Neural cell (in vitro differentiated cells): ENCODE data around the gene MTCL1. TPM values are rescaled to one million over a fixed set of nuclear protein-coding genes. Genes with fewer than 3 reads are reported as not detected.

Source experiments
- H2AFZ ChIP-seq: fragments of 200-600, 300-800 bp; sonication (generic), shearing (Covaris generic); 2 replicates; pipeline ENCODE4 v1.6.0; 2014; ENCODE audit warnings: low read depth, mild to moderate bottlenecking, antibody characterized with exemption, low read length, moderate library complexity
- H3F3A ChIP-seq: fragments of 200-600 bp; shearing (Covaris generic); 2 replicates; pipeline ENCODE4 v1.6.1; 2016; ENCODE audit warnings: mild to moderate bottlenecking, moderate library complexity, mixed read lengths, antibody characterized with exemption, low read length; ENCODE audit not compliant: insufficient read depth, poor library complexity, severe bottlenecking
- H3K27ac ChIP-seq: fragments of 200-600, 300-800 bp; sonication (generic), shearing (Covaris generic); 2 replicates; pipeline ENCODE4 v1.5.1; 2014; ENCODE audit warnings: mild to moderate bottlenecking, low read length, moderate library complexity
- H3K27me3 ChIP-seq: fragments of 300-800, 200-600 bp; sonication (generic), shearing (Covaris generic); 2 replicates; pipeline ENCODE4 v1.6.0; 2014; ENCODE audit warnings: mild to moderate bottlenecking, low read depth, low read length, moderate library complexity; ENCODE audit not compliant: insufficient read depth
- H3K36me3 ChIP-seq: fragments of 300-800, 200-600 bp; sonication (generic), shearing (Covaris generic); 2 replicates; pipeline ENCODE4 v1.5.1; 2014; ENCODE audit warnings: mild to moderate bottlenecking, antibody characterized with exemption, low read length, moderate library complexity; ENCODE audit not compliant: insufficient read depth
- H3K4me2 ChIP-seq: fragments of 300-800, 200-600 bp; sonication (generic), shearing (Covaris generic); 2 replicates; pipeline ENCODE4 v1.6.0; 2014; ENCODE audit warnings: mild to moderate bottlenecking, low read length
- H3K4me3 ChIP-seq: fragments of 300-800, 200-600 bp; sonication (generic), shearing (Covaris generic); 2 replicates; pipeline ENCODE4 v1.5.1; 2014; ENCODE audit warnings: mild to moderate bottlenecking, low read length, moderate library complexity
- H3K79me2 ChIP-seq: fragments of 200-600 bp; shearing (Covaris generic); replicated peaks from 2 replicates; pipeline ENCODE4 v1.6.0; 2014; ENCODE audit warnings: mild to moderate bottlenecking, low read length, moderate library complexity; ENCODE audit not compliant: insufficient read depth
- H3K9ac ChIP-seq: fragments of 300-800, 200-600 bp; sonication (generic), shearing (Covaris generic); 2 replicates; pipeline ENCODE4 v1.6.1; 2016; ENCODE audit warnings: mild to moderate bottlenecking, low read length, mixed read lengths
- H3K9me2 ChIP-seq: fragments of 200-600 bp; shearing (Covaris generic); 2 replicates; pipeline ENCODE4 v1.6.1; 2016; ENCODE audit warnings: mild to moderate bottlenecking, low read length, mixed read lengths; ENCODE audit not compliant: insufficient read depth
- H3K9me3 ChIP-seq: fragments of 200-600, 300-800 bp; sonication (generic), shearing (Covaris generic); 2 replicates; pipeline ENCODE4 v1.6.1; 2016; ENCODE audit warnings: mild to moderate bottlenecking, mixed run types, low read length, moderate library complexity, mixed read lengths
- H4K20me1 ChIP-seq: fragments of 200-600 bp; shearing (Covaris generic); 2 replicates; pipeline ENCODE4 v1.6.1; 2016; ENCODE audit warnings: mild to moderate bottlenecking, mixed run types; ENCODE audit not compliant: insufficient read depth
- EP300 ChIP-seq: fragments of 450-650 bp; conservative IDR thresholded peaks from 2 replicates; pipeline ENCODE4 v1.6.1; 2014; ENCODE audit warnings: antibody characterized with exemption, mild to moderate bottlenecking, moderate library complexity; ENCODE audit not compliant: poor library complexity, severe bottlenecking
- EZH2 ChIP-seq: fragments of 200-600, 300-800 bp; shearing (Covaris generic), sonication (generic); IDR thresholded peaks from 2 replicates; pipeline ENCODE4 v1.6.1; 2014; ENCODE audit warnings: antibody characterized with exemption, low read length, borderline replicate concordance, mild to moderate bottlenecking; ENCODE audit not compliant: insufficient read depth, poor library complexity, severe bottlenecking
- MXI1 ChIP-seq: fragments of 450-650 bp; conservative IDR thresholded peaks from 2 replicates; pipeline ENCODE4 v1.6.1; 2014; ENCODE audit warnings: antibody characterized with exemption, mild to moderate bottlenecking; ENCODE audit not compliant: poor library complexity, severe bottlenecking
- POLR2AphosphoS5 ChIP-seq: IDR thresholded peaks from 2 replicates; pipeline ENCODE4 v1.6.1; 2012
- RAD21 ChIP-seq: fragments of 450-650 bp; conservative IDR thresholded peaks from 2 replicates; pipeline ENCODE4 v1.6.1; 2014; ENCODE audit warnings: antibody characterized with exemption, mild to moderate bottlenecking, moderate library complexity
- SMC3 ChIP-seq: fragments of 450-650 bp; conservative IDR thresholded peaks from 2 replicates; pipeline ENCODE4 v1.6.1; 2014; ENCODE audit warnings: antibody characterized with exemption, mild to moderate bottlenecking, moderate library complexity; ENCODE audit not compliant: poor library complexity
- TAF1 ChIP-seq: IDR thresholded peaks from 2 replicates; pipeline ENCODE4 v1.6.1; 2012; ENCODE audit warnings: low read depth
- polyA plus RNA-seq: library from polyadenylated mRNA; depleted of rRNA; stranded (reverse); fragments of >200 nt; gene quantifications from 2 replicates; pipeline ENCODE4 v1.2.3, GENCODE V29; 2014
- TF ChIP-seq, protein P1 (sequence below): IDR thresholded peaks from 2 replicates; pipeline ENCODE4 v1.6.1; 2012; ENCODE audit warnings: borderline replicate concordance
- TF ChIP-seq, protein P2 (sequence below): fragments of 450-650 bp; IDR thresholded peaks from 2 replicates; pipeline ENCODE4 v1.5.1; 2014; ENCODE audit warnings: antibody characterized with exemption, mild to moderate bottlenecking, moderate library complexity; ENCODE audit not compliant: poor library complexity, severe bottlenecking

The MTCL1 gene
- polyA plus RNA-seq, 1 donor from 2014 or later: 20.8 TPM

DNA sequence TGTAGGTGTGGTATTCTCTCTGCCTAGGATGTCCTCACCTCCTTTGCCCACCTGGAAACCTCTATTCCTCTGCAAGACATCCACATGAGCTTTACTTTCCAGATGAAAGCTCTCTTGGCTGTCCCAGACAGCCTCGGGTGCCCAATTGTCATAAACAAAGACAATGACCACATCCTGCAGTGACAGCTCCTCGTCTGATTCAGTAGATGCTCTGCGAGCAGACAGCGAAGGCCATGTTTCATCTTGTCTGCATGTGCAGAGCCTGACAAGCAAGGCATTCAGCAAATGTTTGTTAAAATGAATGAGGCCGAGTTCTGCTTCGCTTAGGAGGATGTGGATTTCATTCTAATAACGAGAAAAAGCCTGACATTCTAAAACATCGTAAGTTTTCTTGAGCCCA is 150.9 kb downstream of the MTCL1 start:
- Histone ChIP-seq H3K4me2 (no peak overlapping the region), H3F3A (no peaks in the 10 kb centered on the region), H3K9me3 (no peaks in the 10 kb centered on the region), H2AFZ (no peak overlapping the region), H3K27ac (no peak overlapping the region), H3K9ac (no peak overlapping the region), H3K9me2 (no peaks in the 10 kb centered on the region), H3K4me3 (no peak overlapping the region), H4K20me1 (no peaks in the 10 kb centered on the region), H3K27me3 (no peaks in the 10 kb centered on the region), H3K79me2 (no peaks in the 10 kb centered on the region), H3K36me3 (no peaks in the 10 kb centered on the region)
- no peak for TF ChIP-seq SMC3
- no peak for TF ChIP-seq TAF1
- no peak for TF ChIP-seq MXI1
- TF ChIP-seq EZH2: no peak
- TF ChIP-seq POLR2AphosphoS5: no peak
- TF ChIP-seq, protein P1, sequence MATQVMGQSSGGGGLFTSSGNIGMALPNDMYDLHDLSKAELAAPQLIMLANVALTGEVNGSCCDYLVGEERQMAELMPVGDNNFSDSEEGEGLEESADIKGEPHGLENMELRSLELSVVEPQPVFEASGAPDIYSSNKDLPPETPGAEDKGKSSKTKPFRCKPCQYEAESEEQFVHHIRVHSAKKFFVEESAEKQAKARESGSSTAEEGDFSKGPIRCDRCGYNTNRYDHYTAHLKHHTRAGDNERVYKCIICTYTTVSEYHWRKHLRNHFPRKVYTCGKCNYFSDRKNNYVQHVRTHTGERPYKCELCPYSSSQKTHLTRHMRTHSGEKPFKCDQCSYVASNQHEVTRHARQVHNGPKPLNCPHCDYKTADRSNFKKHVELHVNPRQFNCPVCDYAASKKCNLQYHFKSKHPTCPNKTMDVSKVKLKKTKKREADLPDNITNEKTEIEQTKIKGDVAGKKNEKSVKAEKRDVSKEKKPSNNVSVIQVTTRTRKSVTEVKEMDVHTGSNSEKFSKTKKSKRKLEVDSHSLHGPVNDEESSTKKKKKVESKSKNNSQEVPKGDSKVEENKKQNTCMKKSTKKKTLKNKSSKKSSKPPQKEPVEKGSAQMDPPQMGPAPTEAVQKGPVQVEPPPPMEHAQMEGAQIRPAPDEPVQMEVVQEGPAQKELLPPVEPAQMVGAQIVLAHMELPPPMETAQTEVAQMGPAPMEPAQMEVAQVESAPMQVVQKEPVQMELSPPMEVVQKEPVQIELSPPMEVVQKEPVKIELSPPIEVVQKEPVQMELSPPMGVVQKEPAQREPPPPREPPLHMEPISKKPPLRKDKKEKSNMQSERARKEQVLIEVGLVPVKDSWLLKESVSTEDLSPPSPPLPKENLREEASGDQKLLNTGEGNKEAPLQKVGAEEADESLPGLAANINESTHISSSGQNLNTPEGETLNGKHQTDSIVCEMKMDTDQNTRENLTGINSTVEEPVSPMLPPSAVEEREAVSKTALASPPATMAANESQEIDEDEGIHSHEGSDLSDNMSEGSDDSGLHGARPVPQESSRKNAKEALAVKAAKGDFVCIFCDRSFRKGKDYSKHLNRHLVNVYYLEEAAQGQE: no peak
- TF ChIP-seq, protein P2, sequence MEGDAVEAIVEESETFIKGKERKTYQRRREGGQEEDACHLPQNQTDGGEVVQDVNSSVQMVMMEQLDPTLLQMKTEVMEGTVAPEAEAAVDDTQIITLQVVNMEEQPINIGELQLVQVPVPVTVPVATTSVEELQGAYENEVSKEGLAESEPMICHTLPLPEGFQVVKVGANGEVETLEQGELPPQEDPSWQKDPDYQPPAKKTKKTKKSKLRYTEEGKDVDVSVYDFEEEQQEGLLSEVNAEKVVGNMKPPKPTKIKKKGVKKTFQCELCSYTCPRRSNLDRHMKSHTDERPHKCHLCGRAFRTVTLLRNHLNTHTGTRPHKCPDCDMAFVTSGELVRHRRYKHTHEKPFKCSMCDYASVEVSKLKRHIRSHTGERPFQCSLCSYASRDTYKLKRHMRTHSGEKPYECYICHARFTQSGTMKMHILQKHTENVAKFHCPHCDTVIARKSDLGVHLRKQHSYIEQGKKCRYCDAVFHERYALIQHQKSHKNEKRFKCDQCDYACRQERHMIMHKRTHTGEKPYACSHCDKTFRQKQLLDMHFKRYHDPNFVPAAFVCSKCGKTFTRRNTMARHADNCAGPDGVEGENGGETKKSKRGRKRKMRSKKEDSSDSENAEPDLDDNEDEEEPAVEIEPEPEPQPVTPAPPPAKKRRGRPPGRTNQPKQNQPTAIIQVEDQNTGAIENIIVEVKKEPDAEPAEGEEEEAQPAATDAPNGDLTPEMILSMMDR: no peak
- TF ChIP-seq EP300: no peak
- TF ChIP-seq RAD21: no peak

DNA sequence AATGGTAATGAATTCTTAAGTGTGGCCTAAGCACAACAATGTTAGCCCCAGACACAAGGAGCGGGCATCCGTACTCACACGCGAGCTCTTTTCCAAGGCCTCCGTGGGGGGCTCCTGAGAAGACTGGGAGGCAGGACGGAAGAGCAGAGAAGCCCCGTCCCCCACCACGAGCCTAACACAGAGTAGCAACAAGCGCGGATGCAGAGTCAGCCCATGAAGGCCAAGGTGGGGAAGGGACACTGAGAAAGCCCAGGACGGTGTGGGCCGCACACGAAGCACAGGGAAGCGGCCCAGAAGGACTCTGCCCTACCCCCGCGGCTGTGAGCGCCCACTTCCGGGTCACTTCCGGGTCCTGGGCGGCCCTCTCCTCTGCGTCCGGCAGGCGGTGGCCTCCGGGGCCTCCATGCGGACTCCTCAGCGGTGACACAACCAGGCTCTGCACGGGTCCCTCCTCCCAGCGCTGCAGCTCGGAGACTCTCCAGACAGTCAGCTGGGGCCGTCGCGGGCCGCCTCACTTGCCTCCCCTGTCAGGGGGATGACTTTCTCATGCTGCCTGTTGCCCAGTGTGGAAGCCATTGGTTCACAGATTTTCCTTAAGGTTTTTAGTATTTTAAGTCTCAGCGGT is 151.5 kb downstream of the MTCL1 start:
- no peak overlapping the region for H2AFZ ChIP-seq

More for the DNA sequence above, 151.5 kb downstream of the MTCL1 start:
- H3K27ac ChIP-seq: no peak overlapping the region
- no peaks in the 10 kb centered on the region for H3K79me2 ChIP-seq
- H3F3A ChIP-seq: no peaks in the 10 kb centered on the region
- no peaks in the 10 kb centered on the region for H3K9me3 ChIP-seq
- no peak overlapping the region for H3K4me3 ChIP-seq
- H3K36me3 ChIP-seq: no peaks in the 10 kb centered on the region
- H3K4me2 ChIP-seq: no peak overlapping the region
- no peaks in the 10 kb centered on the region for H3K9me2 ChIP-seq
- H3K27me3 ChIP-seq: no peaks in the 10 kb centered on the region
- H4K20me1 ChIP-seq: no peaks in the 10 kb centered on the region
- no peak overlapping the region for H3K9ac ChIP-seq
- TF ChIP-seq, protein P2: no peak
- TF ChIP-seq, protein P1: no peak
- TF ChIP-seq POLR2AphosphoS5 (no peak), TAF1 (no peak), EZH2 (no peak), MXI1 (no peak), SMC3 (no peak), RAD21 (no peak), EP300 (no peak)
